Fibroblast of skin of right biceps (primary cell): ENCODE measurements around the gene VPS16.

ENCODE experiments used
- DNase-seq: peaks from one replicate; pipeline ENCODE4 v3.0.0-alpha.2; 2013

VPS16 gene

GRCh38 chr20:2903686-2904085 is 63.1 kb downstream of the VPS16 start:
- DNase-seq, result no peak

- DNase-seq, result no peak
Observed at GRCh38 chr20:2907519-2907918, 67.0 kb downstream of the VPS16 start.

- no peak for DNase-seq
Observed at GRCh38 chr20:2909953-2910352, 69.4 kb downstream of the VPS16 start.

- no peak for DNase-seq
Observed at GRCh38 chr20:2911200-2911599, 70.7 kb downstream of the VPS16 start.

- DNase-seq, result peak; percentile 3
Observed at GRCh38 chr20:2914160-2914559, 73.6 kb downstream of the VPS16 start.
